Esophagus muscularis mucosa (tissue), 4 donors: ENCODE data around the gene PRR7. TPM values are rescaled to one million over a fixed set of nuclear protein-coding genes. Genes with fewer than 3 reads are reported as not detected.

Source experiments
- DNase-seq: peaks from one replicate; pipeline ENCODE4 v3.0.0-alpha.2; 2017; ENCODE audit errors: extremely low spot score
- H3K27ac ChIP-seq, 4 donors: fragments of 200-600 bp; sonication (generic); replicated peaks in 1 of 4; 1 replicate in 3 of 4; 2 replicates in 1 of 4; pipeline ENCODE4 v1.5.1; 2016 to 2019; ENCODE audit warnings: mild to moderate bottlenecking in 1 of 4
- H3K27me3 ChIP-seq, 4 donors: fragments of 200-600 bp; sonication (generic); one replicate each; pipeline versions ENCODE4 v1.5.1 to v1.6.0; 2016 to 2019
- H3K36me3 ChIP-seq, 4 donors: fragments of 200-600 bp; sonication (generic); one replicate each; pipeline ENCODE4 v1.5.1; 2016 to 2019
- H3K4me1 ChIP-seq, 4 donors: fragments of 200-600 bp; sonication (generic); one replicate each; pipeline ENCODE4 v1.5.1; 2016 to 2019
- H3K4me3 ChIP-seq, 4 donors: fragments of 200-600 bp; sonication (generic); 1 replicate in 2 of 4; 2 replicates in 2 of 4; pipeline ENCODE4 v1.5.1; 2016 to 2019; ENCODE audit warnings: mild to moderate bottlenecking in 4 of 4, moderate library complexity in 1 of 4
- H3K9me3 ChIP-seq, 4 donors: fragments of 200-600 bp; sonication (generic); 1 replicate in 3 of 4; 2 replicates in 1 of 4; pipeline ENCODE4 v1.5.1; 2016 to 2019
- EP300 ChIP-seq: sonication (generic); formaldehyde crosslinking; IDR thresholded peaks from one replicate; pipeline ENCODE4 v1.6.1; 2017; ENCODE audit warnings: antibody characterized with exemption
- POLR2A ChIP-seq: fragments of 450-650 bp; IDR thresholded peaks from one replicate; pipeline ENCODE4 v1.6.1; 2017; ENCODE audit warnings: antibody characterized with exemption, moderate library complexity, mild to moderate bottlenecking, low read depth
- POLR2AphosphoS5 ChIP-seq, 2 donors: sonication (generic); formaldehyde crosslinking; IDR thresholded peaks; one replicate each; pipeline ENCODE4 v1.6.1; 2017; ENCODE audit warnings: antibody characterized with exemption in 2 of 2
- WGBS: methylation state at CpG from one replicate; pipeline ENCODE4 v1.1.5; 2018; 5-methylcytosine and 5-hydroxymethylcytosine counted together
- intact Hi-C: fragments of 100-400 bp; cut with DNase I; formaldehyde crosslinking; loops from one replicate; pipeline ENCODE4 v1.15.1; 2023
- total RNA-seq, 4 donors: library from RNA; depleted of rRNA; stranded (reverse); fragments of >200 nt; gene quantifications; one replicate each; pipeline versions ENCODE4 v1.1.0 to v1.2.1, GENCODE V29; 2016
- TF ChIP-seq, protein P1 (sequence below), 3 experiments: fragments of 200-600 bp in 2 of 3; fragments of 450-650 bp in 1 of 3; sonication (generic) in 2 of 3; IDR thresholded peaks; one replicate each; pipeline ENCODE4 v1.5.1; 2017 to 2019; ENCODE audit warnings: antibody characterized with exemption in 3 of 3, mild to moderate bottlenecking in 2 of 3, moderate library complexity in 1 of 3

The PRR7 gene
- total RNA-seq, 4 donors from 2014 or later: 0.42 to 2.5 (median 1.6) TPM

GRCh38 chr5:177427919-177428573 is 18.6 kb upstream of the PRR7 start:
- intact Hi-C loops: loop anchor here (2.0 kb wide), 2 partner anchors 27 to 73 kb away; no protein-coding TSS in a partner anchor
- Histone ChIP-seq H3K9me3 (no peaks in the 10 kb centered on the region), H3K4me1 (peaks cover 45 to 67% (median 62%) of the 10 kb centered on the region in 4 donors), H3K4me3 (peak overlapping the region; percentile 74 to 94 (median 85)), H3K27me3 (no peaks in the 10 kb centered on the region), H3K27ac (peak overlapping the region; percentile 20 to 95 (median 88)), H3K36me3 (peaks cover 13 to 35% (median 27%) of the 10 kb centered on the region in 4 donors)
- DNase-seq: no peak
- 72% methylated on average over 4 of the region's 11 CpGs for WGBS
- TF ChIP-seq EP300: no peak
- no peak for TF ChIP-seq POLR2AphosphoS5 (IDR thresholded peaks at IDR 0.05)
- TF ChIP-seq, protein P1, sequence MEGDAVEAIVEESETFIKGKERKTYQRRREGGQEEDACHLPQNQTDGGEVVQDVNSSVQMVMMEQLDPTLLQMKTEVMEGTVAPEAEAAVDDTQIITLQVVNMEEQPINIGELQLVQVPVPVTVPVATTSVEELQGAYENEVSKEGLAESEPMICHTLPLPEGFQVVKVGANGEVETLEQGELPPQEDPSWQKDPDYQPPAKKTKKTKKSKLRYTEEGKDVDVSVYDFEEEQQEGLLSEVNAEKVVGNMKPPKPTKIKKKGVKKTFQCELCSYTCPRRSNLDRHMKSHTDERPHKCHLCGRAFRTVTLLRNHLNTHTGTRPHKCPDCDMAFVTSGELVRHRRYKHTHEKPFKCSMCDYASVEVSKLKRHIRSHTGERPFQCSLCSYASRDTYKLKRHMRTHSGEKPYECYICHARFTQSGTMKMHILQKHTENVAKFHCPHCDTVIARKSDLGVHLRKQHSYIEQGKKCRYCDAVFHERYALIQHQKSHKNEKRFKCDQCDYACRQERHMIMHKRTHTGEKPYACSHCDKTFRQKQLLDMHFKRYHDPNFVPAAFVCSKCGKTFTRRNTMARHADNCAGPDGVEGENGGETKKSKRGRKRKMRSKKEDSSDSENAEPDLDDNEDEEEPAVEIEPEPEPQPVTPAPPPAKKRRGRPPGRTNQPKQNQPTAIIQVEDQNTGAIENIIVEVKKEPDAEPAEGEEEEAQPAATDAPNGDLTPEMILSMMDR (IDR thresholded peaks at IDR 0.05): no peak
- TF ChIP-seq POLR2A: no peak

- Histone ChIP-seq H3K36me3 (peaks cover 19 to 42% (median 33%) of the 10 kb centered on the region in 4 donors), H3K9me3 (no peaks in the 10 kb centered on the region), H3K27ac (peak overlapping the region in 2 of 4 donors; percentile 43 to 44), H3K4me1 (peaks cover 45 to 67% (median 62%) of the 10 kb centered on the region in 4 donors), H3K4me3 (peak overlapping the region in 1 of 4 donors; percentile 84), H3K27me3 (no peaks in the 10 kb centered on the region)
- intact Hi-C loops: no loop called here
- no peak for DNase-seq
- 85% methylated on average over 9 of the region's 10 CpGs for WGBS
- TF ChIP-seq, protein P1 (IDR thresholded peaks at IDR 0.05): no peak
- TF ChIP-seq POLR2AphosphoS5 (IDR thresholded peaks at IDR 0.05): no peak
- no peak for TF ChIP-seq POLR2A
- TF ChIP-seq EP300: no peak
Measured at GRCh38 chr5:177428574-177429217, 17.9 kb upstream of the PRR7 start.

- H3K27ac ChIP-seq: peak overlapping the region in 1 of 4 donors; percentile 44
- TF ChIP-seq EP300: no peak
- TF ChIP-seq POLR2AphosphoS5 (IDR thresholded peaks at IDR 0.05): peak in 1 of 2 donors; percentile 16
- TF ChIP-seq POLR2A: no peak
- TF ChIP-seq, protein P1 (IDR thresholded peaks at IDR 0.05): no peak
- DNase-seq: no peak
- H3K36me3 ChIP-seq: peaks cover 26 to 49% (median 41%) of the 10 kb centered on the region in 4 donors
- 77% methylated on average over 6 of the region's 6 CpGs for WGBS
- intact Hi-C loops: no loop called here
- peaks cover 45 to 67% (median 62%) of the 10 kb centered on the region in 4 donors for H3K4me1 ChIP-seq
- H3K4me3 ChIP-seq: no peak overlapping the region
- H3K27me3 ChIP-seq: no peaks in the 10 kb centered on the region
- H3K9me3 ChIP-seq: no peaks in the 10 kb centered on the region
Measured at GRCh38 chr5:177429248-177430040, 17.2 kb upstream of the PRR7 start.

- H3K9me3 ChIP-seq: no peaks in the 10 kb centered on the region
- DNase-seq: no peak
- H3K27ac ChIP-seq: no peak overlapping the region
- peaks cover 43 to 63% (median 60%) of the 10 kb centered on the region in 4 donors for H3K4me1 ChIP-seq
- intact Hi-C loops: no loop called here
- WGBS: 85% methylated on average over 21 of the region's 26 CpGs
- H3K36me3 ChIP-seq: peaks cover 35 to 58% (median 50%) of the 10 kb centered on the region in 4 donors
- H3K27me3 ChIP-seq: no peaks in the 10 kb centered on the region
- no peak for TF ChIP-seq POLR2A
- TF ChIP-seq POLR2AphosphoS5 (IDR thresholded peaks at IDR 0.05): no peak
- TF ChIP-seq, protein P1 (IDR thresholded peaks at IDR 0.05): no peak
- TF ChIP-seq EP300: no peak
- H3K4me3 ChIP-seq: no peak overlapping the region
Measured at GRCh38 chr5:177430140-177430951, 16.3 kb upstream of the PRR7 start.
